Activated gamma-delta T cell treated with Interleukin-2 at 50 U/mL for 16 hours (primary cell): ENCODE results near the gene ALDOB.

Experiments
- DNase-seq: peaks from one replicate; pipeline ENCODE4 v3.0.0-alpha.2; 2020

Gene ALDOB

DNA sequence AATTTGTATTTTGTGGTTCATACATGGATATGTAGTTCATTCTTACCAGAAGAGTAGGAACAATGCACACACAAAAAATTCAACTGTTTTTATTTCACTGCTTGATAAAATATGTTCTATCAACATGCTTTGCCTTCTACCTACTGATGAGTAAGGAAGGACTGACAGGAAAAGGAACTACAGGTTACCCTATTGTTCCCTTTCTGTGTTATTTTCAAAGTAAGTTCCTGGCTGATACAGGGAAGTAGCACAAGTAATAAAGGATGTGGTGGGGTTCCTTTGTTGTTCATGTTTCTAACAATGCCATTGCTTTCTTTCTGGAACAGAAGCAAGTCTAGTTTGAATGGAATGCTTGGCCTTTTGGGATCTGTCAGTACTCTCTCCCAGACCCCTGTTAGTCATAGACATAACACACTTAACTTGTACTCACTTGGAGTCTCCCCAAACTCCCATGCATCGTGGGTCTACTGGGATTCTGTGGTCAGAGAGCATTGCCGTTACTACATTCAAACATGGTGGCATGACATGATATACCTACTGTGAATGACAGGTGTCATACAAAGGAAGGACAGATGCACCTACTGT, 20.2 kb upstream of the ALDOB start:
- DNase-seq: no peak

DNA sequence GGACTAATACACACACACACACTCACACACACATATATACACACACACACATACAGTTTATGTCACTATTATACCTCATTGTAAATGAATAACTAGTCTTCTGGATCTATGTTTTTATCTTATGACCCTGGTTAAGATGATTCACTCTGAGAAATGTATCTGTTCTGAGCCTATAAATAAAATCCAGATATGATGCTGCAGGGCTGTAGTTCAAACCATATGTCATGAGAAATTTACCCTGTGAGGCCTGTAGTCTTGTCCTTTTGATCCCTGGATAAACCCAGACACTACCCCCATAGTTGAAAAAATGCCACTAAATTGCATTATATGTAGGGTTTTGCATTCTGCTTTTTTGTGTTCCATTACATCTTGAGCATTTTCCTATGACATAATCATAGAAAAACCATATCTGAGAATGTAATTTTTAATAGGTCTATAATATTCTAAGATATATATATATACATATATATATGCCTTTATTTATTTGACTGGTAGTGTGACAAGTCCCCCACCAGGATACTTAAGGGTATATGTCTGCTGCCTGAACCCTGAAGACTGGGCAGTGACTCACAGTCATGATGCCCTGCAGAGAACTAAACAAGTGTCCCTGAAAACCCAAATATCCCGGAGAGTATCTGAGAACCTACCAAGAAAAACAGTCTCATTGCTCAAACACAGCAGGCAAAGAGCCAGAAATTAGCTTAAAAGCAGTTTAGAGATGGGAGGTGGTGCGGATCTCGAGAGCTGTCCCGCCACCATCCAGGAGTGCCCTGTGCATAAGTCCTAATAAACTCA, 18.4 kb upstream of the ALDOB start:
- DNase-seq: no peak

DNA sequence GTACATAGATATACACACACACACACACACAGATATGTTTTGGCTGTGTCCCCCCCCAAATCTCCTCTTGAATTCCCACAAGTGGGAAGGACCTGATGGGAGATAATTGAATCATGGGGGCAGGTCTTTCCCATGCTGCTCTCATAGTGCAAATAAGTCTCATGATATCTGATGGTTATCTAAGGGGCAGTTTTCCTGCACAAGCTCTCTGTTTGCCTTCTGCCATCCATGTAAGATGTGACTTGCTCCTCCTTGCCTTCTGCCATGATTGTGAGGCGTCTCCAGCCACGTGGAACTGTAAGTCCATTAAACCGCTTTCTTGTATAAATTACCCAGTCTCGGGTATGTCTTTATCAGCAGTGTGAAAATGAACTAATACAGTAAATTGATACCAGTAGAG, 15.9 kb upstream of the ALDOB start:
- no peak for DNase-seq

DNA sequence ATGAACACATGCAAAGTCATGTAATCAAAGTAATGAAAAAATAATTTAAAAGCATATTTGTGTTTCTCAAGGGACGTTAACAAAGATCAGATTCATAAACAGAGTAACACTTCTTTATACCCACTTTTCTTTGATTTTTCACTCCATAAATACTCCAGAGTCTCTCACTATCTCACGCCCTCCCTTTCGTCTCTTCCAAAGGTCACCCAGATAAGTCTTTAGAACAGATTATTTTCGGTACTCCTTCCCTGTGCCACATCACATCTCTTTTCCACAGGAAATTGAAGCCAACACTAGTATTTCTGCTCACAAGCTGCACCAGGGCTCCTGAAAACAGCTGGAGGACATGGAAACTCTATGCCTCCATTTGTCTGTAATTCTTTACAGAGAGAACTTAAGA, 15.4 kb upstream of the ALDOB start:
- no peak for DNase-seq

DNA sequence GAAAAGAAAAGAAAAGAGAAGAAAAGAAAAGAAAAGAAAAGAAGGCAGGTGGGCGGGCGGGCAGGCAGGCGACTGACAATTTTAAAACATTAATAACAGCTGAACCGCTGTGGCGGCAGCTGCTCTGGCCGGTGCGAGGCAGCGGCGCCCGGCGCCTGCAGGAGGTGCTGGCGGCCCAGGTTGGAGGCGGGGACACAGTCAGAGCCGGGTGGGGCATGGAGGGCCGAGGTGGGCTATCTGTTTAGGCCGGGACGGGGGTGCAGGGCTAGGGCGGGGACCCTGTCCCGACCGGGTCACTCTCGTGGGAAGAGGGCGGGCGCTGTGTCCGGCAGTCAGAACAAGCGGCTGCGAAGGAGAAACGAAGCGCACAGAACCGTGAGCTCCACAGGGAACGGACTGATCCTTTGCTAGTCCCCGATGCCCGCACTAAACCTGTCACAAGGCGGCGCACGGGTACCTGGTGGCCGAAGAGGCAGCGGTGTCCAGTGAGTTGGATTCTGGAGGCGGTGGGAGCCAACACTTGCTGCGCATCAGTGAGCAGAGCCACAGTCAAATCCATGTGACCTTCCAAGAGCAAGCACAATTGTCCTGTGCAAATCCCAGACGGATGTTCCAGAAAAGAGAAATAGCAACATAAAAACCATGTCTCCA, 13.6 kb upstream of the ALDOB start:
- peak; percentile 33 for DNase-seq

DNA sequence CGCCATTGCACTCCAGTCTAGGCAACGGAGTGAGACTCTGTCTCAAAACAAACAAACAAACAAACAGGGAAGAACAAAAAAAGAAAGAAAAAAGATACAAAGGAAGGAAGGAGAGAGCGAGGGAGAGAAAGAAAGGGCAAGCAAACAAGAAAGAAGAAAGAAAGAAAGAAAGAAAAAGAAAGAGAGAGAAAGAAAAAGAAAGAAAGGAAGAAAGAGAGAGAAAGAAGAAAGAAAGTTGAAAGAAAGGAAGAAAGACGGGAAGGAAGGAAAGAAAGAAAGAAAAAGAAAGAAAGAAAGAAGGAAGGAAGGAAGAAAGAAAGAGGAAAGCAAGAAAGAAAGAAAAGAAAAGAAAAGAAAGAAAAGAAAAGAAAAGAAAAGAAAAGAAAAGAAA, 13.1 kb upstream of the ALDOB start:
- DNase-seq: no peak

DNA sequence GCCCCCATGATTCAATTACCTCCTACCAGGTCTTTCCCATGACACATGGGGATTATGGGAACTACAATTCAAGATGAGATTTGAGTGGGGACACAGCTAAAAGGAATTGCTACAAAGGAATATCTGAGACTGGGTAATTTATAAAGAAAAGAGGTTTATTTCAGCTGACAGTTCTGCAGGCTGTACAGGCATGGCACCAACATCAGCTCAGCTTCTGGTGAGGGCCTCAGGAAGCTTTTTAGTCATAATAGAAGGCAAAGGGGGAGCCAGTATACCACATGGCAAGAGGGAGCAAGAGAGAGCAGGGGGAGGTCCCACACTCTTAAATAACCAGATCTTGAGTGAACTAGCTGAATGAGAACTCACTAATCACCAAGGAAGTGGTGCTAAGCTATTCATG, 11.2 kb upstream of the ALDOB start:
- no peak for DNase-seq

DNA sequence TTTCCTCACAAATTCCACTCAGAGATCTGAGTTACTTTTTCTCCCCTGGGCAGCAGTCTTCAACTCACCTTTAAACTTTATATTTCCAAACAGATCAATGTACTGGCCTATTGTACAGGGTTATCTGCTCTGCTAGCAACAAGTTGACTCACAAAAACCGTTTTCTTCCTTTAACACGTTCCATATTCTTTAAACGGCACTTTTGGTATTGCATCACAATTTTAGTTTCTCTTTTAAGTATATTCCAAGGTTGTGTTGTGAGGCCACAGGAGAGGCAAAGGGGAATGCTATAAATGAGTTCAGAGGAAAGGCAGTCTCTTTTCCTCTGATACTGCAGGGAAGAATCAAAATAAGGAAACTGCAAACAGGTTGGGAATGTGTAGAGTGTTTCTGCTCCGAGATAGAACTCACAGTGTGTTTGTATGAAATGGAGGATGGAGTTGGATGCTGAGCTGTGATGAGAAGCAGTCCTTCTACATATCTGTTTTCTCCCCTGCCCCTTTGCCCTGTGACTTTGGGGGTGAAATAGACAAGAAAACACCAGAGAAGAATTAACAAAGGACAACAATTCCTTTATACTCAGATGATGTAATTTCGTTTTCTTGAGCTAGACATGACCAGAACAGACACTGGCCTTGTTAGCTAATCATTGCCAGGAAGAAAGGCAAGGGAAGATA, 9.9 kb upstream of the ALDOB start:
- no peak for DNase-seq

DNA sequence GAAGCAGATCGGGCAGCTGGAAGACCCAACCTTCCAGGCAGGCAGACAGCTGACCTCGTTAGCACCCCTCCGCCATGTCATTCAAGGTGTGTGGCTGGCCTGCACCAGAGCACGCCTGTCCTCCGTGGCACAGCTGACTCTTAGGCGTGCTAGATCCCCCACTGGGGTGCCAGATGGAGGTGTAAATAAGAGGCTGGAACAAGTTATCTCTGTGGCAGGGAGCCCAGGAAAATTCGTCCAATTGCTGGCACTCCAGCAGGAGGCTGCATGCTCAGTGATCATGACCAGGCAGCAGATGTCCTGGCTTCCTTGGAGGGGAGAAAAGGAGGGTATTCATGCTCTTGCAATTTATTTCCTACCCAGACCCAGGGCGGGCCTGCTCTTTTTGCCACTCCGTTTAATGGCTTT, 7.8 kb upstream of the ALDOB start:
- DNase-seq: no peak

DNA sequence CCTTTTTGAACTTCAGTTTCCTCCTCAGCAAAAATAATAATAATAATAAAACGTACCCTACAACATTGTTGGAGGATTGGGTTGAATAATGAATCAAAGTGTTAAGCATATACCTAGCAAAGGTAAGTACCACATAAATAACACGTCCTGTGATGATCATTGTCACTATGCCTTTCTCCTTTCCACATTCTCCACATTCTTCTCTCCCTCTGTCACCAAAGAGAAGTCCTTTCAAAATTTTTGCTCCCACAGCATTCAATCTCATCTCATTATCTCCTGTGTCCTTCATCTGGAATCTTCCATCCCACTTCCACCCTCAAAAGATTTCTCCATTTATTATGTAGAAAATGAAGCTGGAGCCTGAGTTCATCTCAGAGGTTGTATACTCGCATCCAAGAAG, 7.2 kb upstream of the ALDOB start:
- DNase-seq: no peak

DNA sequence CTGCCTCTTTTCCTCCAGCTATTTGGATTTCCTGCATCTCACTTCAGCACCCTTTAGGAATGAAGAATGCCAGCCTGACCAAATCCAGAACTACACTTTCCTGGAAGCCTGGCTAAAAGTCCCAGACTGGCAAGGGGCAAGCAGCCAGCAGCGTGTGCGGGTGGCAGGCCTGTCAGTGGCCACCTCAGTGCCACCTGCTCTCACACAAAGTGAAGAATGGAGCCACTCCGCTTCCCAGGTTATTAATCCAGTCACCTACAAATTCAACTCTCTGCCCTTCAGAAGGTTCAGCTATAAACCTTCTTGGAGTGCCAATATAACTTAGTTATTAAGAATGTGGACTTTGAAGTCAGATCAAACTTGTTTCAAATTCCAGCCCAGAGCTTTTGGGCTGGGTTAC, 6.7 kb upstream of the ALDOB start:
- DNase-seq: no peak

DNA sequence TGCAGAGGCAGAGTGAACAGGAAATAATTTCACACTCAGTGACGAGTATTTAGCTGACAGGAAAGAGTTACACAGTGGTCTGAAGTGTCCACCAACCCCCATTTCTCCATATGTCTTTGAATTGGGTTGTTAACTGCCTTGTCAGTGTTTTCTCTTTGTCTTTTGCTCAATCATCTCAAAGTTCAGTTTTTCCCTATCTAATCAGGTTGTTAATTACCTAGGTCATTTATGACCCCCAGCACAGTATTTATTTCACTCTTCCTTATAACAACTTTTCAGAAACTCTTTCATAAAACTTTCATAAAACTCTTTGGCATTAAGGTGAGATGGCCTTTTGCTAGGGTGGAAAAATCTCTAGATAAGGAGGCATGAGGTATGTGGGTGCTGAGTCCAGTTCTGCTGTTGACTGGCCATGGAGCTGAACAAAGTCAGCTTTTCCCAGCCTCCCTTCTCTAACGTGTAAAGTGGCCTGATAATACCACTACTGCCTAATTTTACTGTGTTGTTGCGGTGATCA, 5.2 kb upstream of the ALDOB start:
- DNase-seq: no peak

DNA sequence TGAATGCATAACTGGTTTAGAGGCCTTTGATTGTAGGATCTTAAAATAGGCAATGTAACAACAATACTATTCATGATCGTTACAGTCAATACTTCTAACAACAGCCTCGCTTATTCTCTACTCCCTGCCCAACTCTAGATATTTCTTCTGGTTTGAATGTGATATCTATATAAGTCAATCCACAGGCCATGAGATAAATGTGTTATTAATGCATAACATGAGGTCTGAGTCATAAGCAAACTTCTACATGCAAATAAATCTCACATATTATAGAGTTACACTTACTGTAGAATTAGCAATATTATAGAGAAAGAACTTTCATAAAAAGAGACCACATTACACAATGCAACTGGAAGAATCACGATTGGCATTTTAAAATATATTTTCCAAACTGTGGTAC, 2.9 kb upstream of the ALDOB start:
- no peak for DNase-seq

DNA sequence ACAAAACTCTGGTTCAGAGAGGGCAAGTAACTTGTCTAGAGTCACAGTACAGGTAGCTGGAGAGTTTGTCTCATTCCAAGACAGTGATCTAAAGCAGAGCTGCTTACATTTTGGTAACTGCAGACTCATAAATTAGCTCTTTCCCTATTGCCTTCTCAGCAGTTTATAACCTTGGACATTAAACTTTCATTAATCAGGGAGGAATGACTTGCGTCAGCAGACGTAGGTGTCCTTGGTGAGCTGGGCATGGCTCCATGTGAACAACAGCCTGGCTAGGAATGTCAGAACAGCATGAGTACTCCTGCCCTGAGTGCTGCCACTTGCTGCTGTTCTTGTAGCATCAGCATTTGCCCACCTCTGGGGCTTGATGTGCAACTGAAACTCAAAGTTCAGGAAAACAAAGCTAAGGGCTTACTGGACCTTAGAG, 2.2 kb upstream of the ALDOB start:
- DNase-seq: no peak

DNA sequence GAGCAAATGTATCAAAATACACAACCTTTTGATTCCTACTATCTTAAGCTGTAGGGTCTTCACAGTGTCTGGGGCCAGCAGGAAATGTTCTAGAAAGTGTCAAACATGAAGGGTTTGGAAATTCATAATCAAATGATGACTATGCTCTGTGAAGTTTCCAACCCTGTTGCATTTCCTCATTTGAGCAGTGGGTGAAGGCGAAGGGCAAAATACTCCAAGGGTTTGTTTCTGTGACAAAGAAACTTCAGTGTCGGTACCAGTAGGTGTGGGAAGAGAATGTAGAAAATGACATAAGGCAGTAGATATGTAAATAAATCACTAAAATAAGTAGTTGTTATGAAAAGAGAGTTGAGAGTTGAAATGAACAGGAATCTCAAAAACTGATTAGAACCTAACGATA, 576 bp downstream of the ALDOB start:
- no peak for DNase-seq

DNA sequence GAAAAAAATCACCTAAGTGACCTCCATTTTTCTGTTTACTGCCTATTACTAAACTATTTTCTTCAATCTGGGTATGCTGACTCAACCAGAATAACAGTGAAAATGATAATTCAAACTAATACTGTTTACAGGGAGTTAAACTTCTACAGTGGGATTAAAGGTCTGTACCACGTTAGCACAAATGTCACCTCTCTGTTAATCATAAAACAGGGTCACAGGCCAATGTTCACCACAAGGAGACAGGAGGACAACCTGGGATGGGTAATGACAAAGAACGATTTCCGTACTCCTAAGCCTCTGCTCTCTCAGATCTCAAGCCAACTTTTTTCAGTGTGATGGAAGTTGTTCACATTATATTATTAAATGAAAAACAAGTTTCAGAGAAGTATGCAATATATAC, 2.3 kb downstream of the ALDOB start:
- DNase-seq: no peak

DNA sequence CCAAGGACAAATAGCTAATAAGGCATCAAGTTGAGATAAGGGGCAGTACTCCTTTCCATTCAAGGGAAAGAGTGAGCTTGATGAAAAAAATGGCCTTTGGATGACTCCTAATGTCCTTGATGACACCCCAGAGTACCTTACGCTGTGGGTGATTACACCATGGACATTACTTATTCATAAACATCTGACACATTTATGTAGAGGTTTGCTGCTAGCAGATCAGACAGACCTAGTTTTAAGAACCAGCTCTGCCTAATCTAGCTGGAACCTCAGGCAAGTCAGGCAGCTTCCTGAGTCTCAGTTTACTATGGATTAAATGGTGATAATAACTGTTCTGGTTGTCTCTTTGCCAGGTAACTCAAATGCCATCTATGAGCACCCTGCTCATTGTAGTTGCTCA, 2.8 kb downstream of the ALDOB start:
- no peak for DNase-seq

DNA sequence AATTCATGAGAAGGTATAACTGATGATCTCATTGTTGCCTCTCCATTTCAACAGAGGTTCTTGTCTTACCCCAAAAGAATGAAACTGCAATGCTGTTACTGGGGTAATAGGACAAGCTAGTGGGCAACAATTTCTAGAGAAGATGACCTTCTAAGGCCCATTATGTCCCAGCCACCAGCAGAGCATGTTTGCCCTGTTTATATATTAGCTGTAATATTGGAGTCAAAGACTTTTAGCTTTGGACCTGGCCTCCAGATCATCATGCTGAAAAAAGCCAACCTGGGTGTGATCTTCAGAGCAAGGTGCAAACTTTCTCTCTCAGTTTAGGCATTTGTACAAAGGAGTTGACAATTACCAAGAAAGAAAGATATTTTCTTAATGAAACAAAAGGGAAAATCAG, 3.4 kb downstream of the ALDOB start:
- DNase-seq: no peak

DNA sequence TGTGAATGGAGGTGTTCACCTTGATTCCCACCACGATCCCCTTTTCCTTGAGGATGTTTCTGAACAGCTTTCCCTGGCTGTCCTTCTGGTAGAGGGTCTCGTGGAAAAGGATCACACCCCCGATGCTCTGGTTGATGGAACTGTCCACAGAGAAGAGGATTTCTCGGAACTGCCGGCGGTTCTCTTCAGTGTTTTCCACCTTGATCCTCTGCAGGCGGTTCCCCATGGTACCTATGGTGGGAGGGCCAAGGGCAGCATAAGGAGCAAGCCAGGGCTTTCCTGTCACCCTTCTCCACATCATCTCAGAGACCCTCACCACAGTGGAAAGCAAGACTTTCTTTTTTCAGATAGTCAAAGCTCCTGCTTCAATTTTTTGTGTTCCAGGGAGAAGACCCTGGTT, 5.8 kb downstream of the ALDOB start:
- no peak for DNase-seq

DNA sequence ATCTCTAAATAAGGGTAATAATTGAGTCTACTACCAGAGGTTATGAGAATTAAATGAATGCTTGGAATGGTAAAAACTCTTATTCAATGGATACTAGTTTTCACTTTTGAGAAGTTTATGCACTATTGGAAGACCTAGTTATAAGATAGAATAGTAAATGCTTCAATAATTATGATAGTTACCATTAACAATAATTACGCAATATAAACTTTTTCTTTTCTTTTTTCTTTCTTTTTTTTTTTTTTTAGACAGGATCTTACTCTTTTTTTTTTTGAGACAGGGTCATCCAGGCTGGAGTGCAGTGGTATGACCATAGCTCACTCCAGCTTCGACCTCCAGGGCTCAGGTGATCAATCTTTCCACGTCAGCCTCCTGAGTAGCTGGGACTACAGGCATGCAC, 6.7 kb downstream of the ALDOB start:
- no peak for DNase-seq

DNA sequence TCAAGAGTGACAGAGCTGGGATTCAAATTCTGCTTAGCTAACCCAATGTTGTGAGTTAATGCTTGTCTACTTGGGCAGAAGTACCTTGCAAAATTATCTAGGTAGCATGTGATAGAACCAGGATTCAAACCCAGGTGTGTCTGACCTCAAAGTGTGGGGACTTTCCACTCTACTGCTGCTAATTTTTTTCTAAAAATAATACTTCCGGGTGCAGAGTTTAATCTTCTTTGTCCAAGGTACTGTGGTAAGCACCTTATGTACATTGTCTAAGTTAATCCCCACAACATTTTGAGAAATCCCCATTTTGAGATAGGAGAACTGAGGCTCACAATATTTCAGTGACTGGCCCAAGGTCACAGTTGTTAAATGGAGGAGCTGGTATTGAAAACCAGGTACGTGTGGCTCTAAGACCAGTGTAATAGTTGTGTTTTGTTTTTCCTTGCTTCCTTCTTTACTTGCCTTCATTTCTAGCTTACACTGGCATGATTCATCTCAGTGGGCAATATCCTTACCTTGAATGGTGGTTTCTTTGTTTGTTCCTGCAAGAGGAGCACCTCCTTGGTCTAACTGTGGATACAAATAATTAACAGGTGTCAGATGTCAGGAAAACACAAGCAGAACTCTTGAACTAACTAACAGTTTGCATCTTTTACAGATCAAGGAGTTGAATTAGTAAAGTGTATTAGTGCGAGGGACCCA, 7.5 kb downstream of the ALDOB start:
- DNase-seq: no peak

DNA sequence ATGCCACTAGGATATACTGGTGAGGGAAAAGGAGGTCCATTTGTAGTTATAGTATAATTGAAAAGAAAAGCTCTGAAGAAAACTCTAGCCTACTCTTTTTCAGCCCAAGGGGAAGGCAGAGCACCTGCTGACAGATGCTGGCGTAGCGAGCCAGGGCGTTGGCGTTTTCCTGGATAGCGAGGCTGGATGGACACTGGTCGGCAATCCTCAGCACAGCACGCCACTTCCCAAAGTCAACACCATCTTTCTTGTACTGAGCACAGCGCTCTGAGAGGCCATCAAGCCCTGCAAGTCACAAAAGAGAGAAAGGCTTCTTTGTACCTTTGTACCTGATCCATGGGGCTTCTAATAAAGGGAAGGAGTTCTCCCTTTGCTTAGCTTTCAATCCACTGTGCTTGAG, 8.2 kb downstream of the ALDOB start:
- no peak for DNase-seq

DNA sequence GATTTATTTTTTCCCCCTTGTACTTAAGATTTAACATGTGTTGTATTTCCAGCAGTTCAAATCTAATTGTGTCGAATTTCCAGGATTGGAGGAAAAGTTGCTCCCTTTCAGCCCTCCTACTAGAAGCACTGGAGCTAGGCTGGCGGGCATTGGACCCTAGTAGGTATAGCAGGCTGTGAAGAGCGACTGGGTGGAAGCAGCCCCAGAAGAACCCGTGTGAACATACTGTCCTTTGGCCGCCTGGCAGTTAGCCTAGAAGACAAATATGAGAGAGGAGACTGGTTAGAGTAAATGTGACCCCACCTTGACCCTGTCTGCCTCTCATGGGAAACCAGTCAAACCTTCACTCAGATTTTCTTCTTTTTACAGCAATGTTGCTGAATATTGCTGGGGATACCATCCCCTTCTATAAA, 13.9 kb downstream of the ALDOB start:
- DNase-seq: no peak
